GM12878 (cell line): ENCODE results near the gene SYNJ2. TPM values are rescaled to one million over a fixed set of nuclear protein-coding genes. Genes with fewer than 3 reads are reported as not detected.
"Not testable (repeated sequence)": the region's sequence is repeated elsewhere in the genome, so short reads cannot be mapped to it uniquely, and the experiment has no call there.

Source experiments
- ATAC-seq: fragments of 200-7000 bp; cut with Tn5 transposase; 3 replicates; pipeline ENCODE4 v1.9.1; 2020; ENCODE audit warnings: mild to moderate bottlenecking, moderate library complexity
- BruUV-seq: library from RNA; stranded (reverse); fragments of 400-500 nt; replicated peaks from 2 replicates; lab custom pipeline; 2021; lab: Mats Ljungman, UMichigan
- CTCF ChIA-PET: fragments of 300-600 bp; sonication (Branson Sonifier 250); formaldehyde crosslinking; extraction: SDS; loops from one replicate; lab custom pipeline; 2021; ENCODE audit warnings: inconsistent platforms; lab: Yijun Ruan, JAX
- POLR2A ChIA-PET: fragments of 350-600 bp; formaldehyde crosslinking; extraction: SDS; loops from one replicate; lab custom pipeline; 2021; ENCODE audit warnings: inconsistent platforms; lab: Charles Lee
- RAD21 ChIA-PET: fragments of 300-600 bp; sonication (Branson Sonifier 250); formaldehyde crosslinking; loops from one replicate; lab custom pipeline; 2023; ENCODE audit warnings: antibody characterized with exemption; ENCODE audit not compliant: unreplicated experiment; lab: Charles Lee
- SMC1A ChIA-PET: fragments of 300-600 bp; sonication (Branson Sonifier 250); formaldehyde crosslinking; loops from one replicate; lab custom pipeline; 2023; ENCODE audit not compliant: unreplicated experiment, uncharacterized antibody; lab: Charles Lee
- DNase-seq: peaks from one replicate; pipeline ENCODE4 v3.0.0-alpha.2; 2011; ENCODE audit warnings: low read depth, low spot score
- FAIRE-seq: peaks from 3 replicates; lab custom pipeline; 2011; peaks lifted over from hg19 to GRCh38; lab: Jason Lieb, UNC
- H2AFZ ChIP-seq: 2 replicates; pipeline ENCODE4 v1.6.0; 2011; ENCODE audit warnings: low read depth, low read length, control low read depth; ENCODE audit not compliant: control insufficient read depth
- H3K27ac ChIP-seq: 2 replicates; pipeline ENCODE4 v1.5.1; 2011; ENCODE audit warnings: control low read depth; ENCODE audit not compliant: control insufficient read depth, insufficient read depth
- H3K27me3 ChIP-seq, 2 experiments: replicated peaks in 1 of 2; 2 replicates each; pipeline versions ENCODE4 v1.6.0 to v1.6.1; 2011; ENCODE audit warnings: low read length in 1 of 2; ENCODE audit not compliant: control insufficient read depth in 2 of 2, insufficient read depth in 2 of 2
- H3K36me3 ChIP-seq, 2 experiments: 2 replicates each; pipeline ENCODE4 v1.5.1; 2011; ENCODE audit warnings: low read length in 1 of 2; ENCODE audit not compliant: control insufficient read depth in 2 of 2, insufficient read depth in 2 of 2
- H3K4me1 ChIP-seq: 2 replicates; pipeline ENCODE4 v1.6.1; 2011; ENCODE audit warnings: mild to moderate bottlenecking, low read length, moderate library complexity, mixed read lengths; ENCODE audit not compliant: control insufficient read depth, insufficient read depth
- H3K4me2 ChIP-seq: 2 replicates; pipeline ENCODE4 v1.6.0; 2011; ENCODE audit warnings: control low read depth; ENCODE audit not compliant: control insufficient read depth, insufficient read depth
- H3K4me3 ChIP-seq: fragments of 200-600 bp; sonication (generic); 2 replicates; pipeline ENCODE4 v1.5.1; 2016
- H3K79me2 ChIP-seq: 2 replicates; pipeline ENCODE4 v1.6.0; 2011; ENCODE audit warnings: low read length; ENCODE audit not compliant: control insufficient read depth, insufficient read depth
- H3K9ac ChIP-seq: 2 replicates; pipeline ENCODE4 v1.8.0; 2011; ENCODE audit warnings: low read length, control low read depth, mixed read lengths; ENCODE audit not compliant: control insufficient read depth, insufficient read depth
- H3K9me3 ChIP-seq: replicated peaks from 3 replicates; pipeline ENCODE4 v1.5.1; 2011; ENCODE audit warnings: mild to moderate bottlenecking, low read length; ENCODE audit not compliant: control insufficient read depth, insufficient read depth
- H4K20me1 ChIP-seq: 2 replicates; pipeline ENCODE4 v1.6.0; 2011; ENCODE audit not compliant: control insufficient read depth, insufficient read depth
- BMI1 ChIP-seq: fragments of 450-650 bp; IDR thresholded peaks from 2 replicates; pipeline ENCODE4 v1.6.1; 2016; ENCODE audit warnings: mild to moderate bottlenecking, moderate library complexity, borderline replicate concordance
- CBFB ChIP-seq: IDR thresholded peaks from 2 replicates; pipeline ENCODE4 v1.6.1; 2016; ENCODE audit warnings: antibody characterized with exemption, low read depth
- DPF2 ChIP-seq: fragments of 450-650 bp; IDR thresholded peaks from 2 replicates; pipeline ENCODE4 v1.6.1; 2017; ENCODE audit warnings: mild to moderate bottlenecking
- POU2F2 ChIP-seq: IDR thresholded peaks from 3 replicates; pipeline ENCODE4 v1.6.1; 2011; ENCODE audit warnings: low read depth, mild to moderate bottlenecking, low read length, borderline replicate concordance
- WGBS: methylation state at CpG from one replicate; pipeline ENCODE4 v1.1.6; 2016; ENCODE audit warnings: low lambda C conversion rate; ENCODE audit not compliant: insufficient replicate concordance, insufficient coverage; ENCODE audit errors: missing lambda C conversion rate; 5-methylcytosine and 5-hydroxymethylcytosine counted together
- in situ Hi-C: fragments of 300-500 bp; cut with MboI; formaldehyde crosslinking; loops from 9 replicates; pipeline ENCODE4 v1.14.3; 2018; ENCODE audit warnings: mixed read lengths
- intact Hi-C: fragments of 100-400 bp; cut with micrococcal nuclease; formaldehyde crosslinking; loops from one replicate; pipeline ENCODE4 v1.14.2; 2022; ENCODE audit not compliant: unreplicated experiment
- polyA plus RNA-seq, 11 experiments: library from polyadenylated mRNA; depleted of rRNA in 4 of 11; unstranded in 6 of 11; stranded (reverse) in 5 of 11; fragments of >200 nt; fragmentation: Nextera tagmentation in 4 of 11; fragmentation: Illumina TruSeq in 1 of 11; extraction: Ambion mirVana in 4 of 11; extraction: Trizol in 1 of 11; gene quantifications; 1 replicate in 1 of 11; 2 replicates in 10 of 11; pipeline versions ENCODE4 v1.2.1 to v1.2.3, GENCODE V29; 2011 to 2016; ENCODE audit warnings: inconsistent platforms in 2 of 11, missing spikeins in 2 of 11, low read depth in 1 of 11
- total RNA-seq, 4 experiments: library from RNA; depleted of rRNA in 3 of 4; stranded (reverse); fragments of >200 nt in 3 of 4; fragmentation: Illumina TruSeq in 1 of 4; extraction: Trizol in 1 of 4; gene quantifications; 2 replicates each; pipeline versions ENCODE4 v1.2.1 to v1.2.3, GENCODE V29; 2013 to 2021

Gene SYNJ2
- total and polyA plus RNA-seq, 10 of the 15 experiments (the other 5 are each of a cell fraction or from before 2014, with no cell fraction given) = 0.11 to 1.8 (median 0.57) TPM

GRCh38 chr6:157937916-157938315, 43.7 kb upstream of the SYNJ2 start (continued):
- TF ChIP-seq BMI1 (no peak), POU2F2 (no peak), CBFB (no peak), DPF2 (no peak)

- FAIRE-seq, BruUV-seq, DNase-seq, H3K9ac ChIP-seq, H3K4me1 ChIP-seq, H2AFZ ChIP-seq, H3K79me2 ChIP-seq, H3K4me3 ChIP-seq, in situ Hi-C loops, H3K27ac ChIP-seq, ATAC-seq, H3K4me2 ChIP-seq, POLR2A ChIA-PET, H4K20me1 ChIP-seq, H3K36me3 ChIP-seq, H3K9me3 ChIP-seq, intact Hi-C loops, H3K27me3 ChIP-seq: not testable (repeated sequence)
- SMC1A ChIA-PET = interaction anchor here (1.3 to 1.4 kb wide), 2 partner anchors 20 to 32 kb away, joined by 3 to 4 read pairs; no protein-coding TSS in a partner anchor
- RAD21 ChIA-PET = interaction anchor here (1.1 kb wide), 1 partner anchor 185 kb away, joined by 3 read pairs; no protein-coding TSS in a partner anchor
- CTCF ChIA-PET = interaction anchor here (1.2 kb wide), 1 partner anchor 8 kb away, joined by 3 read pairs; no protein-coding TSS in a partner anchor
- WGBS = 91% methylated on average over 12 of the region's 12 CpGs
Measured at GRCh38 chr6:157940375-157941036, 41.2 kb upstream of the SYNJ2 start.
